Endodermal cell (in vitro differentiated cells): ENCODE measurements around the gene CCDC172. TPM values are rescaled to one million over a fixed set of nuclear protein-coding genes. Genes with fewer than 3 reads are reported as not detected.
A peak's percentile ranks its signal among the peaks of the same experiment; 100 is the strongest.

Source experiments
- DNase-seq: peaks from one replicate; pipeline ENCODE4 v3.0.0-alpha.2; 2017
- H3K27ac ChIP-seq: 2 replicates; pipeline ENCODE4 v1.5.1; 2013; ENCODE audit warnings: mild to moderate bottlenecking, low read depth, low read length, moderate library complexity
- H3K27me3 ChIP-seq: 2 replicates; pipeline ENCODE4 v1.6.1; 2013; ENCODE audit warnings: mild to moderate bottlenecking, low read length, moderate library complexity; ENCODE audit not compliant: insufficient read depth, control insufficient read depth, poor library complexity, severe bottlenecking
- H3K36me3 ChIP-seq: 2 replicates; pipeline ENCODE4 v1.7.0; 2013; ENCODE audit warnings: mild to moderate bottlenecking, low read length, moderate library complexity; ENCODE audit not compliant: control insufficient read depth, insufficient read depth
- H3K4me1 ChIP-seq: one replicate; pipeline ENCODE4 v1.7.0; 2013; ENCODE audit warnings: low read length; ENCODE audit not compliant: control insufficient read depth, insufficient read depth
- H3K4me3 ChIP-seq: 2 replicates; pipeline ENCODE4 v1.5.1; 2013; ENCODE audit warnings: mild to moderate bottlenecking, low read length, moderate library complexity
- H3K9ac ChIP-seq: 2 replicates; pipeline ENCODE4 v1.6.1; 2013; ENCODE audit warnings: mild to moderate bottlenecking, low read length, moderate library complexity; ENCODE audit not compliant: poor library complexity, severe bottlenecking; ENCODE audit errors: extremely low read depth
- H3K9me3 ChIP-seq: 2 replicates; pipeline ENCODE4 v1.6.1; 2013; ENCODE audit warnings: mild to moderate bottlenecking, low read length, moderate library complexity; ENCODE audit not compliant: control insufficient read depth
- H3K27ac Mint-ChIP-seq: 2 replicates; pipeline ENCODE4 v1.8.0; 2020; ENCODE audit warnings: mixed read lengths
- H3K27me3 Mint-ChIP-seq: 2 replicates; pipeline ENCODE4 v1.8.0; 2021; ENCODE audit warnings: mild to moderate bottlenecking, mixed read lengths; ENCODE audit not compliant: insufficient read depth
- H3K36me3 Mint-ChIP-seq: 2 replicates; pipeline ENCODE4 v1.8.0; 2020; ENCODE audit warnings: low read depth, mixed read lengths
- H3K4me1 Mint-ChIP-seq: 2 replicates; pipeline ENCODE4 v1.8.0; 2020; ENCODE audit warnings: mixed read lengths
- H3K4me3 Mint-ChIP-seq: 2 replicates; pipeline ENCODE4 v1.8.0; 2020; ENCODE audit warnings: mild to moderate bottlenecking, moderate library complexity, mixed read lengths
- H3K9me3 Mint-ChIP-seq: 2 replicates; pipeline ENCODE4 v1.8.0; 2020; ENCODE audit warnings: mild to moderate bottlenecking, mixed read lengths
- WGBS, 2 experiments: methylation state at CpG; one replicate each; pipeline versions ENCODE4 v1.1.5 to v1.1.7; 2013; ENCODE audit warnings: missing lambda C conversion rate in 2 of 2, mixed read lengths in 1 of 2; ENCODE audit not compliant: insufficient coverage in 1 of 2, insufficient read length in 1 of 2; 5-methylcytosine and 5-hydroxymethylcytosine counted together
- total RNA-seq, 2 donors: library from RNA; stranded (reverse); fragmentation: NEBNext Ultra II Directional in 1 of 2; extraction: Animal tissue kit (Norgen Biotek cat#: 25700) in 1 of 2; gene quantifications; 2 replicates in 1 of 2; 3 replicates in 1 of 2; pipeline ENCODE4 v1.2.1, GENCODE V29; 2021
- TF ChIP-seq, protein P1 (sequence below): fragments of 200-600 bp; sonication (generic); conservative IDR thresholded peaks from 2 replicates; pipeline ENCODE4 v1.5.0; 2021; ENCODE audit warnings: antibody characterized with exemption, mild to moderate bottlenecking

Gene CCDC172
- total RNA-seq, 2 donors from 2014 or later: 0.37 TPM; not detected in 1

DNA sequence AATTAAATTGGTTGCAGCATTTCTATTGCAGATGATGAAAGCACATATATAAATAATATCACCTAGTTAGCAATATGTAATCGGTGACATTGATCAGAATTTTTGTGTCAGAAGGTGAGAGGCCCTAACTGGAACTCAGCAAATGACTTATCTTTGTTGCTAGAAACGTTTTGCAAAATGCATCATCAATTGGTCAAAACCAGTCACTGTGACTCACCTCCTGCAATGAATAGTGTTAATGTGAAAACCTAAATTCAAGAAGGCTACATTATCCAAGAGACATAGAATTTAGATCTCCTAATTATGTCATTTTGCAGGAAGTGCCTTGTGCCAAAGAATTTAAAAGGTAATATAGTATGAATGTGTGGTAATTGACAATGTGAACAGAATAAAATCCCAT is 93.6 kb downstream of the CCDC172 start:
- no peaks in the 10 kb centered on the region for H3K9me3 Mint-ChIP-seq
- no peaks in the 10 kb centered on the region for H3K27me3 Mint-ChIP-seq
- H3K9ac ChIP-seq: no peak overlapping the region
- no peak overlapping the region for H3K4me3 Mint-ChIP-seq
- peaks cover 1% of the 10 kb centered on the region for H3K4me1 Mint-ChIP-seq
- no peak overlapping the region for H3K4me3 ChIP-seq
- H3K27me3 ChIP-seq: no peaks in the 10 kb centered on the region
- no peak overlapping the region for H3K27ac ChIP-seq
- no peaks in the 10 kb centered on the region for H3K36me3 Mint-ChIP-seq
- H3K9me3 ChIP-seq: no peaks in the 10 kb centered on the region
- H3K36me3 ChIP-seq: no peaks in the 10 kb centered on the region
- no peak overlapping the region for H3K27ac Mint-ChIP-seq
- no peak for DNase-seq
- H3K4me1 ChIP-seq: no peaks in the 10 kb centered on the region
- WGBS, 2 experiments: 67 to 89% methylated on average over 1 to 2 of the region's 2 CpGs
- TF ChIP-seq, protein P1, sequence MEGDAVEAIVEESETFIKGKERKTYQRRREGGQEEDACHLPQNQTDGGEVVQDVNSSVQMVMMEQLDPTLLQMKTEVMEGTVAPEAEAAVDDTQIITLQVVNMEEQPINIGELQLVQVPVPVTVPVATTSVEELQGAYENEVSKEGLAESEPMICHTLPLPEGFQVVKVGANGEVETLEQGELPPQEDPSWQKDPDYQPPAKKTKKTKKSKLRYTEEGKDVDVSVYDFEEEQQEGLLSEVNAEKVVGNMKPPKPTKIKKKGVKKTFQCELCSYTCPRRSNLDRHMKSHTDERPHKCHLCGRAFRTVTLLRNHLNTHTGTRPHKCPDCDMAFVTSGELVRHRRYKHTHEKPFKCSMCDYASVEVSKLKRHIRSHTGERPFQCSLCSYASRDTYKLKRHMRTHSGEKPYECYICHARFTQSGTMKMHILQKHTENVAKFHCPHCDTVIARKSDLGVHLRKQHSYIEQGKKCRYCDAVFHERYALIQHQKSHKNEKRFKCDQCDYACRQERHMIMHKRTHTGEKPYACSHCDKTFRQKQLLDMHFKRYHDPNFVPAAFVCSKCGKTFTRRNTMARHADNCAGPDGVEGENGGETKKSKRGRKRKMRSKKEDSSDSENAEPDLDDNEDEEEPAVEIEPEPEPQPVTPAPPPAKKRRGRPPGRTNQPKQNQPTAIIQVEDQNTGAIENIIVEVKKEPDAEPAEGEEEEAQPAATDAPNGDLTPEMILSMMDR: no peak

DNA sequence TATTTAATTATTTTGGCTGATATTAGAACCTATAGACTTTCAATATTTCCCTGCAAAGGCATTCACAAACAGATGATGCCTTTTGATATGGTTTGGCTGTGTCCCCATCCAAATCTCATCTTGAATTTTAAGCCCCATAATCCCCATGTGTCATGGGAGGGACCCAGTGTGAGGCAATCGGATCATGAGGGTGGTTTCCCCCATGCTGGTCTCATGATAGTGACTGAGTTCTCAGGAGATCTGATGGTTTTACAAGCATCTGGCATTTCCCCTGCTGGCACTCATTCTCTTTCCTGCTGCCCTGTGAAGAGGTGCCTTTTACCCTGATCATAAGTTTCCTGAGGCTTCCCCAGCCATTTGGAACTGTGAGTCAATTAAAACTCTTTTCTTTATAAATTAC is 94.1 kb downstream of the CCDC172 start:
- no peaks in the 10 kb centered on the region for H3K36me3 ChIP-seq
- H3K4me1 Mint-ChIP-seq: peaks cover 1% of the 10 kb centered on the region
- no peak overlapping the region for H3K27ac ChIP-seq
- H3K9me3 Mint-ChIP-seq: no peaks in the 10 kb centered on the region
- H3K4me3 ChIP-seq: no peak overlapping the region
- H3K27ac Mint-ChIP-seq: no peak overlapping the region
- no peaks in the 10 kb centered on the region for H3K9me3 ChIP-seq
- TF ChIP-seq, protein P1: no peak
- H3K9ac ChIP-seq: no peak overlapping the region
- no peaks in the 10 kb centered on the region for H3K27me3 ChIP-seq
- 75 to 86% methylated on average over 1 of the region's 1 CpG for WGBS, 2 experiments
- no peaks in the 10 kb centered on the region for H3K27me3 Mint-ChIP-seq
- H3K4me1 ChIP-seq: no peaks in the 10 kb centered on the region
- H3K4me3 Mint-ChIP-seq: no peak overlapping the region
- no peaks in the 10 kb centered on the region for H3K36me3 Mint-ChIP-seq
- DNase-seq: peak; percentile 53

DNA sequence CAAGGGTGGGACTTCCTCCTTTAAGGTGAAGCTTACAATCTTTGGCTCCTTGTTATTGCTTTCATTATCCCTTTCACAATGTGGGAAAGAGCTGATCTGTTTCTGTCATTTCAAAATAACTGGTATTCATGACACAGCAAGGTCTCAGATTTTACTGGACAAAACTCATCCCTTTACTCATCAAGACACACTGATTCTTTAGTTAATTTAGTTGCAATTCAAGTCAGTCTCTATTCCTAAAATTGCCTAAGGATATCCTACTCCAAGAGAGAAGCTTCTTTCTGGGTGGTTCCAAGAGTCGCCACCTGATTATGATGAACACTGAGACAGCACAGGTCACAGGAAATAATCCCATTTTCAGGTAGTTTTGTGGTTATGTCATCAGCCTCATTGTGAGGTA is 97.6 kb downstream of the CCDC172 start:
- no peaks in the 10 kb centered on the region for H3K9me3 ChIP-seq
- no peaks in the 10 kb centered on the region for H3K9me3 Mint-ChIP-seq
- H3K36me3 Mint-ChIP-seq: no peaks in the 10 kb centered on the region
- no peaks in the 10 kb centered on the region for H3K27me3 ChIP-seq
- no peaks in the 10 kb centered on the region for H3K36me3 ChIP-seq
- H3K27me3 Mint-ChIP-seq: peaks cover 4% of the 10 kb centered on the region
- H3K4me1 Mint-ChIP-seq: peaks cover 1% of the 10 kb centered on the region
- no peak overlapping the region for H3K27ac ChIP-seq
- H3K4me3 ChIP-seq: no peak overlapping the region
- no peak overlapping the region for H3K4me3 Mint-ChIP-seq
- H3K27ac Mint-ChIP-seq: no peak overlapping the region
- 85% methylated on average over 1 of the region's 1 CpG; no CpG with 5 or more reads in 1 of the 2 experiments for WGBS, 2 experiments
- H3K4me1 ChIP-seq: no peaks in the 10 kb centered on the region
- DNase-seq: no peak
- no peak overlapping the region for H3K9ac ChIP-seq
- TF ChIP-seq, protein P1: no peak
